CD4-positive, alpha-beta T cell treated with Interleukin-4 for 4 hours (primary cell): ENCODE results near the gene GJE1.

ENCODE experiments used
- DNase-seq: peaks from one replicate; pipeline ENCODE4 v3.0.0-alpha.2; 2020

GJE1 gene

DNA sequence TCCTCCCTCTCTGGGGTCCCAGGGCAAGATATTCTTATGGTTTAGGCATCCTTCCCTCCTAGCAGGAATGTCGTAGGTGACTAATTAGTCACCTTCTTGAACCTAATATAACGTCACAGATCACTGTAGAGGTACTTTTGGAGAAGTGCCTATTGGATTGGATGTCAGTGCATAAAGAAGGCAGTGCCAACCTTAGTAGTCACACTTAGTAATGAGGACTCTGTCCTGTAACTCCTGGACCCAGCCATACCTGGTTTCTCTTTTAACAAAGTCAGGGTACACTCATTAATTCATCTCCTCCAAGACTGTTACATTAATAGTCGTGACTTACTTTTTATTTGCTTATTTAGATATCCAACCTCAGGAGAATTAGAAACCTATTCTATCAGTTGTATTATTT, 34.3 kb downstream of the GJE1 start:
- DNase-seq = no peak

DNA sequence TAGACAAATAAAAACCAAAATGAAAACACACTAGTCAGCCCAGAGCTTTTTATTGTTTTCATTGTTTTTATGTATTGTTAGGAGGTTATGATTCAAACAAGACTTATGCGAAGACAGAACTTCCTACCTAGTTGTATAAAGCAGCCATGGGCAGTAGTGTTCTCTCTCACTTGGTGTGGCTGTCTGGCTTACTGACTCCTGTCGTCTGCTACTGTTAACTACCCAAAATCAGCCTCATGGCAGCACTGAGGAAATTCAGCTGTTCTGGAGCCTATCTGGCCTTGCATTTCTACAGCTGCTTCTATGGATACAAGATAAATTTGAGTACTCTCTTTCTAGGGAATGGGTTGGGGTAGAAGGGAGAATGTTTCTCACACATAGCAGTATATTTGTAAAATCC, 34.8 kb downstream of the GJE1 start:
- DNase-seq = no peak

DNA sequence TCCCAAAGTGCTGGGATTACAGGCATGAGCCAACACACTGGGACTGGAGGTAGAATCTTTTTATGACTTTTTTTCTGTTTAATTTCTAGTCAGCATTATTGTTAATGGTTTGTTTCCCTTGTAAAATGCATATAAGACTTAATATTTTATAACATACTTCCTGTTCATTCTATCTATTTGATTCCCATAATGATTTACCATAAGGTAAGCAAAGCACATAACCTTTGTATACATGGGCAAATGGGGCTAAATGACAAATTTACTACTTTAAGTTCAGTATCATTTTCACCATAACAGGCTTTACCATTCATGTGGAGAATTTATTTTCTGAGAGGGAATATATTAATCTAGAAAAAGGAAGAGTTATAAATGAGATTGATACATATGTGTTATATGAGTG, 38.6 kb downstream of the GJE1 start:
- no peak for DNase-seq

DNA sequence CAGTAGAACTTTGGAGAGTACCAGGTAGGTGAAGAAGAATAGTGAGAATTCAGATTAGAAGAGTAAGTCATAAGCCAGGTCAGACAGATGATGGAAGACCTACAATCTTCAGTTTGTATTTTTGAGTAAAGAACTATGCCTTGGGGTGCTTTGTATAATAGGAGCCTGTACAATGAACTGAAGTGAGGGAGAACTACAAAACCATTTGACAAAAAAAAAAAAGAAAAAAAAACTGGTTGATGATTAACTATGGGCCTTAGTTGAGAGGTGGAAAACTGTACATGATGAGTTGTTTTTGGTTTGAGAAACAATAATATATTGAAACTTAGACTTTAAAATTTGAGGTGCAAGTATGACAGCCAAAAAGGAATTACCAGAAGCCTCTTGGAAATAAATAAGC, 40.0 kb downstream of the GJE1 start:
- DNase-seq = no peak

DNA sequence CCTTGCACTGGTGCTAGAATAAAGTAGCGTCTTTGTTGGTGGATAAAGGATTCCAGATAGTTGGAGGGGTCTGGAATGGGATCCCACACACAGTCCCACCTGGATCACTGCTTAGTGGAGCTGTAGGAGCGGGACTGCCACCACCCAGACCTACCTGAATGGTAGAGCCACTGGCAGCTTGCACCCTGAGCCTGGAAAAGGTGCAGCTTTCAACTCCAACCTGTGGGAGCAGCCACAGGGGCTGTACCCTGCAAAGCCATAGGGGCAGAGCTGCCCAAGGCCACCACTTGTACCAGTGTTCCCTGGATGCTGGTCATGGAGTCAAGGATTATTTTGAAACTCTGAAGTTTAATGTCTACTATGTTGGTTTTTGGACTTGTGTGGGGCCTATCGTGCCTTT, 41.3 kb downstream of the GJE1 start:
- DNase-seq = no peak

DNA sequence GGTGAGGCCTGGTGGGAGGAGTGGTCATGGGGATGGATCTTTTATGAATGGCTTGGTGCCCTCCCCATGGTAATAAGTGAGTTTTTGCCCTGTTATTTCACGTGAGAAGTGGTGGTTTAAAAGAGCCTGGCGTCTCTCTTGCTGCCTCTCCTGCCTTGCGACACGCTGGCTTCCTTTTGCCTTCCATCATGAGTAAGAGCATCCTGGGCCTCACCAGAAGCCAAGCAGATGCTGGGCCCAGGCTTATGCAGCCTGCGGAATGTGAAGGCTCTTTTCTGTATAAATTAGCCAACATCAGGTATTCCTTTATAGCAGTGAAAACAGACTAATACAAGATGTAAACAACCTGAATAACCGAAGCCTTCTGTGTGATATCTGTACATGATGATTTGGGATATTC, 42.0 kb downstream of the GJE1 start:
- no peak for DNase-seq

DNA sequence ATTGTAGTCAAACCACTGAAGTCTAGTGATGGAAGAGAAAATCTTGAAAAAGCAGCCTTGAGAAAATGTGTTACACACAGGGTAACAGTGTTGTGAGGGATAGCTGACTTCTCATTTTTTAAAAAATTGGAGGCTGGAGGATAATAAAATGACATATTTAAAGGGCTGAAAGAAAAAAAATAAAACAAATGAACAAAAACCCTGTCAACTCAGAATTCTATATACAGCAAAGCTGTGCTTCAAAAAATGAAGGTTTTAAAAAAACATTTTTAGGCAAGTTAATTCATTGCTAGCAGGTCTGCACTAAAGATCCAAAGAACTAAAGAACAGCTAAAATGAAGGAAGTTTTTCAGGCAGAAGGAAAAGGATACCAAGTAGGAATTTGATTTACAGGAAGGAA, 45.4 kb downstream of the GJE1 start:
- DNase-seq = no peak

DNA sequence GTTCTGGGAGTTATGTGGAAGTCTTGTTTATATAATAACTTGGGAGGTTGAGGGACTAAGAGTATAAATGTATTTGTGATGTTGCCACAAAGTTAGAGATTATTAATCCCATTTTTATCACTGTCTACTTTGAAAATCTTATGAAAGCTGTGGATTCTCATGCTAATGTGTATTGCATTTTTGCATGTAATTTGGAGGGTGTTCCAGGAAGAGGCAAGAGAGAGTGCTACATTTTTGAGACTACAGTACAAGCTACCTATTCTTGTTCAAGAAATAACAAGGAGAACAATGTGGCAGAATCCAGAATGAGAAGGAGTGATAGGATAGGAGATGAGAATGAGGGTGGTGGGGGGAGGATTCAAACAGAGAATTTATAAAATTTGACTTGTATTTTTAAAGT, 49.3 kb downstream of the GJE1 start:
- no peak for DNase-seq

DNA sequence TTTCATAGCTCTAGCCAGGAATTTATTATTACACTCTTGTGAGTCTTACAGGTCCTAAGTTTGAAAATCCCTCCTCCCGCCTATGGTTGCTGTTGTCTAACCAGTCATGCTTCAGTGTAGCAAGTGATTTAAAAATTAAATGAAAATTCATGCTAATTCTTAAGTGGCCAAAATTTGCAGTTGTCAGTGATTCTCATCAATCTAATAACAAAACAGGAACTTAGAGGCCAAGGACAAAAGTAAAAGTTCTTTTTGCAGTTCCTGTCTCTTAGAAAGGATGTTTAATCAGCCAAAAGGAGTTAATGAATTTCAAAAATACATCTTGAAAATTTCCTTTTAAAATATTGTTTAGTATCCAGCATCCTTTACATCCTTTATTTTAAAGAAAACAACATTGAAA, 50.6 kb downstream of the GJE1 start:
- no peak for DNase-seq

DNA sequence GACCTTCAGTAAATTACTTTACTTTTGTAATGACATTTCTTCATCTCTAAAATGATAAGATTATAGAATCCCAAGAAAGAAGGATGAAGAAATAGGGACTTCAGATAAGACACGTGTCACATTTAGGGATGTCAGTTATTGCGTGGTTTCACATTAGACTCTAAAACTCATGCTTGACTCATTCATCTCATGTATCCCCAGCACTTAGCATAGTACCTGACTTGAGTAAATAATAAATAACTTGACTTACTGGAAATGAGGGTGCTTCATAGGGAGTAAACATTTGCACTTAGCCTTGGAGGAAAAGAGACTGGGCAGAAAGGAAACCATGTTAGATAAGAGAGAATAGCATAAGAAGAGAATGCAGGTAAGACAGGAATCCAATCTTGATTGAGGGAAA, 51.6 kb downstream of the GJE1 start:
- DNase-seq = no peak
